IPS DF 4.7 (cell line): ENCODE data around the gene PAOX.
"Not testable (repeated sequence)": the region's sequence is repeated elsewhere in the genome, so short reads cannot be mapped to it uniquely, and the experiment has no call there.

Source experiments
- DNase-seq: peaks from one replicate; pipeline ENCODE4 v3.0.0-alpha.2; 2013; ENCODE audit warnings: low spot score; ENCODE audit errors: extremely low read depth

The PAOX gene

DNA sequence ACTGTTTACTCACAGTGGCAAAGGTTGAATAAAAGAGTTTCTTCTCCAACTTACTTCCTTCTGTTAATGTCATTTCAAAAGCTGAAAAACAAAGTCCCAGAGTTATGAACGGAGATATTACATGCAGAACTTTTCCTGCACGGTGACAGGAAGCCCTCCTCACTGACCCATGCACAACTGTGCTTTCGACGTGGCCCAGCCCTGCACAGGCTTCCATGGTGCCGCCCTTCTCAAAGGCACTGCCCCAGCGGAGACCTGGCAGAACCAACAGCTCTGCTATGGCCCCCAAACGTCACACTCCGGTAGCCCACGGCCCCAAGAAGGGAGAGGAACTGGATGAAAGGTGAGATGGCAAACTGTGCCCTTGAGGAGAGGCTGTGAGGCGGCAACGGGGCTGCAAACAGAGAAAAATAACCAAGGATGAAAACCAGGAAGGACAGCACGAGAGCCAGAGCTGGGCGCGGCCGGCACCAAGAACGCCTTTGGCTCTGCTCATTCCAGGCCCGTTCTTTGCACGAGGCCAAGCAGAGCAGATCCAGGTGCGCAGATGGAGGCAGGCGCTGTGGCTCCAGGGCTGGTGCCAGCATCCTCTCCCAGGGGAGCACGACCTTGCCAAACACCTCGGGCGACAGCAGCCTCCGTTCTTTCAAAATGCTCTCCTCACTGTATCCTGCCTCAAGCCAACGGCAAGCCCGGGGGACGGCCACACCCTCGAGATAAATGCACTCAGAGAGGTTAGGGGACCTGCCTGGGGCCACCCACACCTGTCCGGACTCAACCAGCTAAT is 14.2 kb upstream of the PAOX start:
- DNase-seq = no peak

DNA sequence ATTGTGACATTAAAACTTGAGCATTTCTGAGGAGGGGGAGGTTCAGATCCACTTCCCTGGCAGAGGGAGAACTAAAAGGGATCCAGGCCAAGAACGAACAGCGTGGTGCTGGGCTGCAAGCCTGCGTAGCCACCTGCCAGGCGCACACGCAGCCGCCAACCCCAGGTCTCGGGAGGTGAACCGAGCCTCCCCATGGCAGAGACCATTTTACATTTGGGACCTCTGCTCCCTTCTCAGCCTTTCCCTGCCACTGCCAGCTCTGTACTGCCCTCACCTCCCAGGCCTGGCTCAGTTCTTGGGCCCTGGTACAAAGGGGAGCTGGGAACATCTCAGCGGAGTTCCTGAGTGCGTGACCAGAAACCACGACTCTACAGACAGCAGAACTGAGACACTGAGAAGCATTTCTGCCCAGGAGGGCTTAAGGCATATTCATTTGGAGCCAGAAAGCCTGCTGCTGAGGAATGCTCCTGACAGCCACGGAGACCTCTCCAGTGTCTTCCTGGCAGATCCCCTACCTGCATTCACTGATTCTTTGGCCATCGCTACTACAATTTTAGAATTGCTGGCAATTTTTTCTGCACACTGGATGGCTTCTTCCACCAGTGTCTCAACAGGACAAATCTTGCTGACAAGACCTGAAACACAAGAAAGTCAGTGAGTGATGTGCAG is 13.5 kb upstream of the PAOX start:
- no peak for DNase-seq

DNA sequence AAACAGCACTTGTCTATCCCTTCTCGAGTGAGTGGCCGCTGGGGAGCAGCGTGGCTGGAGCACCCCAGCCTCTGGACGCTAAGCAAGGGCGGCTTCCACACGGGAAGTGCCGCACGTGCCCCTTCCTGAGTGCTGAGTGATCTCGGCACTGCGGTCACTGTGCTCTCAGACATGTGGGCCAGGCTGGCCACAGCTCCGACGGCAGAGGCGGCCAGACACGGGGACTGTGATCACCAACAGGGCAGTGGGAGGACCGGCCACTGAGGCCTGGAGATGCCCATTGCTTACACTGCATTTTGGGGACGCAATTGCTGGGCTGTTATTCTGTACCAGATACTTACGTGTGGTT is 13.0 kb upstream of the PAOX start:
- DNase-seq = no peak

DNA sequence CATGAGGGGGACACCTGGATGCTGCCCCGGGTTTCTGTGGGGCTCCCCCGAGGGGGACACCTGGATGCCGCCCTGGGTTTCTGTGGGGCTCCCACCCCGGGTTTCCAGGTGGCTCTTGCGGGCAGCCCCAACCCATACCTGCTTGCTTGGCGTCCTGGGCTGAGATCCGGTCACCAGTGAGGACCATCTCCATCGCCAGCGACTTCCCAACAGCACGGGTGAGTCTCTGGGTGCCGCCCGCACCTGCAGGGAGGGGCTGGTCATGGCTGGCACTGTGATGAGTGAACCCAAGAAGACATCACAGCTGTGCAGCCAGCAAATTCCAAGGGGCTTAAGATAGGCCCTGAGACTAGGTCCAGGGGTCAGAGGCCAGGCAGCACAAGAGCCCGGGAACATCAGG is 12.3 kb upstream of the PAOX start:
- DNase-seq = no peak

DNA sequence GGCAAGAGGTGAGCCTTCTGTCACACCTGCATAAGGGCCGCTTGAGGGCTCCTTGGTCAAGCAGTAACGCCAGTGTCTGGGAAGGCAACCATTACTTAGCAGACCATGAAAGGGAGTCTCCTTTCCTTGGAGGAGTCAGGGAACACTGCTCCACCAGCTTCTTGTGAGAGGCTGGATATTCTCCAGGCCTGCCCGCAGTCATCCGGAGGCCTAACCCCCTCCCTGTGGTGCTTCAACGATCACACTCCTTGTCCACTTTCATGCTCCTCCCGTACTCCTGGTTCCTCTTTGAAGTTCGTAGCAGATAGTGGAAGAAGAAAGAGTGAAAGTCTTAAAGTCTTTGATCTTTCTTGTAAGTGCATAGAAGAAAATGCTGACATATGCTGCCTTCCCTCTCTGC is 11.6 kb upstream of the PAOX start:
- not testable (repeated sequence) for DNase-seq

DNA sequence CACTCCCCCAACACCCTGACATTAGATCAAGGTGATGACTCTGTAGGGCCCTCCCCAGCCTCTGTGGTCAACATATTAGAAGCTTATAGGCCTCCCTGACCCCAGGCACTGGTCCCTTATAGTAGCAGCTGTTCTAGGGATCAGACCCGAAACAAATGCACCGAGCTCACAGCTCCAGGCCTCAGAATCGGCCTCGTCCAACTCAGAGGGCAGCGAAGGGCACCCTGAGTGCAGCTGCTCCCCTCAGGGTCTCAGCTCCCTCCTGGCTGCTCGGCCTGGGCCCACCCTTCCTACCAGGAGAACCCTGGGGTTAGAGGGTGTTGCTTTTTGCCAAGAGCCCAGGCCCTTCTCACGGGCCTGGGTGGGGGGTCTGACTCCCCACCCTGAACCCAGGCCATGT is 10.9 kb upstream of the PAOX start:
- DNase-seq = no peak

DNA sequence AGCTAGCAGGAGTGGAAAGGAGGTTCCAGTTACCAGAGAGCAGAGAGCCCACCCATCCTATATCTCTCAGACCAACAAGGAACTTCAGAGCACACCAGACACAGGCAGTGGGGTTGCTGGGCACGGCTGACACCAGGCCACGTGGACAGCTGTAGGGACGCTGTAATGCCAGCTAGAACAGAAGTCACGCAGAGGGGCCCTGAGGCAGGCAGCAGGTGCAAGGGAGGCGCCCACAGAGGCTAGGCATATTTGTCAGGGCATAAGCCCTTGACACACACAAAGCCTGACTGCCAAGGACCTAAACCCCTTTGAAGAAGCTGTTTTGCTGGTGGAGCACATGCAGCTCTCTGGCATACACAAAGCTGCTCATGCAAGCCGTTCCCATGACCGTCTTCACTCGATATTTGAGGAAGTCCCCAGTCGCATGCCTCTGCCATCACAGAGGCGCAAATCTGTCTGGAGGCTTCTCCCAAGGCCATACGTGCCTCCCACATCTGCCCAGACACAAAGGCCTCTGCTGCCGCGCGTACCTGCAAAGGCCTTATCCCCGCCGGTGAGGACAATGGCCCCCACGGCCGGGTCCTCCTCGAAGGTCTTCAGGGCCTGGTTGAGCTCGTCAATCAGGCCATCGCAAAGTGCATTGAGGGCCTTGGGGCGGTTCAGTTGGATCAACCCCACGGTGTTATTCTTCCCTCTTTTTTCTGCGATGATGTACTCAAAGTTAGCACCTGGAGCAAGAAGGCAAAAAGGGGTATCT is 8.9 kb upstream of the PAOX start:
- DNase-seq = no peak

DNA sequence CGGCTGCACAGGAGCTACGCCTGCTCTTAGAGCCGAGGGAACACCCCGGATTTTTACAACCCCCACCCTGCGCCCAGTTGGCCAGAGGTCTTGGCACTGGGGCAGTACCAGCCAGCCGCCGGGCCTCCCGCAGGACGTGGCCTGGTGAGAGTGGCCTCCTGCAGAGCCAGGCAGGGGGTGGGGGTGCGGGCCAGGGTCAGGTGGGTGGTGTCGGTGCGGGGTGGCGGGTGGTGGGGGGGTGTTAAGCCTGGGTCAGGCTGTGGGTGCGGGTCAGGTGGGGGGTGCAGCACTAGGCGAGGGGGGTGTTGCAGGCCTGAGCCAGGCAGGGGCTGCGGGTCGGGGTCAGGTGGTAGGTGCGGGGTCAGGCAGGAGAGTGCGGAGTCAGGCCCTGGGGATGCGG is 6.6 kb upstream of the PAOX start:
- DNase-seq = no peak

DNA sequence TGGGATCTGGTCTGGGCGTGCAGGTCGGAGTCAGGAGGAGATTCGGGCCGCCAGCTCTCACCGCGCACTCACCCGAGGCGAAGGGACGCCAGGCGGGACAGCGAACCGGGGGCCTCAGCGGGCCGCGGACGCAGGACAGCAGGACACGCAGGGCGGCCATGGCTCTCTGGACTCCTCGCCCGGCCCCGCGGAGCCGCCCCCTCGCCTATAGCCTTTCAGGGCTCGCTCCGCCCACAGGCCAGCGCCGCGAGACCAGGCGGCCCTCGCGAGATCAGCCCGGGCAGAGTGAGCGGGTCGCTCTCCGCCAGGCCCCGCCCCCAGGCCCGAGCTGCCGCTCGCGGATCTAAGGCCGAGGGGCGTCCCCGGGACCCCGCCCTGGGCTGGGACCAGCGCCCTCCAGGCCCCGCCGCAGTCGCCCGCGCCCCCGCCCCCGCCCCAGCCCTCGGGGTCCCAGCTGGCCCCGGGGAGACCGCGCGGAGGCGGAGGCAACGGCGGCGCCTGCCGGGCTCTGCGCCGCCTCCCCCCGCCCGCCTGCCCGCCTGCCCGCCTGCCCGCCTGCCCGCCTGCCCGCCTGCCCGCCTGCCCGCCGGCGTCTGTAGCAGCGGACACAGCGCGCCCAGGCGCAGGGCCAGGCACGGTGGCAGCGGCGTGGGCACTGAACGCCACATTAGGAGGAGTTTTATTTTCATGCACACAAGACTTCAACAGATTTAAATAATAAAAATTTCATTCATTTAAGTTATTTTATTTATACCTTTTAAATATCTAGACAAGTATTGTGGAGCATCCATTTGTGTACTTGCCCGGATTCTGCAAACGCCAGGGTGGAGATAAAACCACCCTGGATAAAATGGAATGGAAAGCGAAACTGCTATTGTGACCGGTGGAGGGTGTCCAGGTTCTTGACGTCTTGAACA is 5.6 kb upstream of the PAOX start, which contains the start of gene ECHS1:
Gene ECHS1, minus strand, starts transcription at position 181 of the 917 bp plus-strand sequence. Its CDS starts 21 bp downstream, at position 160.
- DNase-seq = no peak

DNA sequence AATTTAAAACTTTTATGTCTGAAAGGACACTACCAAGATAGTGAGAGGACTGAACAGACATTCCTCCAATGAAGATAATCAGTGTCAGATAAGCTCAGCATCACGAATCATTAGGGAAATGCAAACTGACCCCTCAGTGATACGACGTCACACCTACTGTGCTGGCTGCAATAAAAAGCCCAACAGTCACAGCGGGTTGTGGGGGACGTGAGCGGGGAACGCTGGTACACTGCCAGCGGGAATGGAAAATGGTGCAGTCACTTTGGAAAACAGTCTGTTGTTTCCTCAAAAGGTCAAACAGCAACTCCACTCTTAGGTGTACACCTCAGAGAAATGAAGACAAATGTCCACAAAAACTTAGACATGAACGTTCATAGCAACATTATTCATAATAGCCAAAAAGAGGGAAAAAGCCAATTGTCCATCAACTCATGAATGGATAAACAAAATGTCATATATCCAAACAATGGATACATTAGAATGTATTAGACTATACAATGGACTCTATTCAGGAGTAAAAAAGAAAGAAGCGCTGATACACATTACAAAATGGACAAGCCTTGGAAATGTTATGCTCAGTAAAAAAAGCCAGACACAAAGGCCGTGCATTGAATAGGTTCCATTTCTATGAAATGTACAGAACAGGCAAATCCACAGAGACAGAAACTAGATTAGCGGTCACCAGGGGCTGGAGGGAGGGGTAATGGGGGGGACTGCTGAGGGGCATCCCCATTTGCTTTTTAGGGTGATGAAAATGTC is 3.5 kb upstream of the PAOX start:
- no peak for DNase-seq

DNA sequence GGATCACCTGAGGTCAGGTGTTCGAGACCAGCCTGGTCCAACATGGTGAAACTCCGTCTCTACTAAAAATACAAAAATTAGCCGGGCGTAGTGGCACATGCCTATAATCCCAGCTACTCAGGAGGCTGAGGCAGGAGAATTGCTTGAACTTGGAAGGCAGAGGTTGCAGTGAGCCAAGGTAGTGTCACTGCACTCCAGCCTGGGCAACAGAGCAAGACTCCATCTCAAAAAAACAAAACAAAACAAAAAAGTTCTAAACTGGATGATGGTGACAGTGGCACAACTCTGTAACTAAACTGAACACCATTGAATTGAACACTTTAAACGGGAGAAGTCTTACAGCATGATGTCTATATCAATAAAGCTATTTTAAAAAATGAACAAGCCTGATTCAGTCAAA is 2.9 kb upstream of the PAOX start:
- not testable (repeated sequence) for DNase-seq

DNA sequence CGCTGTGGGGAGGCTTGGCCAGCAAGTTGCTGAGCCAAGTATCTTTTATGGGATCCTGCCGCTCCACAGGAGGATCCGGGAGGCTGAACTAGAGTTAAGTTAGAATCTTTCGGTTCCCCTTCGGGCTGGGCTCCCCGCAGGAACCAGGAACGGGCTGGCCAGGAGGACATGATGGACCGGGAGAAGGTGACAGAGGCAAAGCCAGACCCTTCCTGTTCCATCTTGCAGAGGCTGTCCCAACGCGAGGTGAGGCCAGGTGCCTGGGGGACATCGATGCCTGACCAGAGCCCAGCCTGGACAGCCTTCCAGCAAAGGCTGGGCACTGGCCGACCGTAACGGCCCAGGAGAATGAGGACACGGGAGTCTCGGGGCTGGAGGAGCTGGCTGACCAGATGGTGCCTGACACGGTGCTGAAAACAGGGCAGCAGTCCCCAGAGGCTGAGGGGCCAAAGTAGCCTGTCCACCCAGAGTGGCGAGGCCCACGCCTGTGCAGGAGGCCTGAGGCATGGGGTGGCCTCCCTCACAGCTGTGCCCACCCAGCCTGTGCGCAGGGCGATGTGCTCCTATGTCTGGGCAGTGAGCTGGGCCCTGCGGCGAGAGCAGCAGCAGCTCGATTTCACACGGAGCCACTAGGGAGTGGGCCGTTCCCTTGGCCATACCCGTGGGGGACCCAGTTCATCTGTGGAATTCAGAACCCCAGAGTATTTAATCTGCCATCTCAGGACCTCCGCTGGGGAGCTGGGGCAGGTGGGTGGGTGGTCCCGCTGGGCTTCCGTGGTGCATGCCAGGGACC is 1.8 kb upstream of the PAOX start:
- no peak for DNase-seq

DNA sequence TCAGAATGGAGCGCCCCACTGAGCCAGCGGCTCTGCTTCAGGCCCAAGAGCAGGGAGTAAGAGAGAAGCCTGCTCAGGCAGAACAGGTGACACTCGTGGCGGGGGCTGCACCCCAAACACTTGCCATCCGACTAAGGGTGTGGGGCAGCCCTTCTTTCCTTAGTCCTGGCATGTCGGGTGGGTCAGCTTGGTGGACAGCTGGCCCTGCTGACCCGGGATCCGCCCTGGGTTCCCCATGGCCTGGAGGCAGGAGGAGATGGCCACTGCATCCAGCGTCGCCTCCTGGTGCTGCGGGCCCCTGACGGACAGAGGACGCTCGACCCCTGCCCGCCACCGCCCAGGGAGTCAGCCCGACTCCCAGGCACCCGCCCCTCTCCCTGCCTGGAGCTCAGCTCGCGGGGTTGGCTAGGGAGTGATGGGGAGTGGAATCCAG is 1.2 kb upstream of the PAOX start:
- DNase-seq = no peak

DNA sequence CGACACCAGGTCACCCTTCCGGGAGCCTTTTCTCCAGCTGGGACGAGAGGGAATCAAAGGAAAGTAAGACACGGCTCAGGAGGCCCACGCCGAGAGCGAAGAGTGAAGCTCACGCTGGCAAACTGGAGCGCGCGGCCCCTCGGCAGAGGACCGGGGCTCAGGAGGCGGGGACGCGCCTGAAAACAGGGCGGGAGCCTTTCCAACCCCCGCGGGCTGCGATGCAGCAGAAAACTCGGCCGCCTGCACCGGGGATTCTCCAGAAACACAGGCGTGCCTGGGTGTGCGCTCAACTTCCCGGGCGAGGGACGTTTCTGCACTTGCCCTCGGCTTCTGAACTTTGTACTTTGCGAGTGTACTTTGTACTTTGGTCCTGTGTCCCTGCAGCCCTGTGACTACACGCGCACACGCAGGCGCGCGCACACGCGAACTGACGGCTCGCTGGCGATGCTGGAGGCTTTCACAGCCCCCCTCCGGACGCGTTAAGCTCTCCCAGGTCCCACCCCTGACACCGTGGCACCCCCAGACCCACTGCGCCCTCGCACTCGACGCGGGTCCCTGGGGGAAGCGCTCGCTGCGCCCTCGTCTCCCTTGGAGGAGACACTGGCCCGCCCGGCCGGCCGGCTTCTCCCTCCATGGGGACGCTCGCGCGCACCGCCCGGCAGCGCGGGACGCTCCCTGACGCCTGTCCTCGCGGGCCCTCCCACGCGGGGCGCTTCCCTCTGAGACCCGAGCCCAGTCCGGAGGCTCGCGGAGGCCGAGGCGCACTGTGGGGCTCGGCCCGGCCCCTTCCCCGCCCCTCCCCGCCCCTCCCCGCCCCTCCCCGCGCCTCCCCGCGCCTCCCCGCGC is 588 bp upstream of the PAOX start:
- DNase-seq = no peak

DNA sequence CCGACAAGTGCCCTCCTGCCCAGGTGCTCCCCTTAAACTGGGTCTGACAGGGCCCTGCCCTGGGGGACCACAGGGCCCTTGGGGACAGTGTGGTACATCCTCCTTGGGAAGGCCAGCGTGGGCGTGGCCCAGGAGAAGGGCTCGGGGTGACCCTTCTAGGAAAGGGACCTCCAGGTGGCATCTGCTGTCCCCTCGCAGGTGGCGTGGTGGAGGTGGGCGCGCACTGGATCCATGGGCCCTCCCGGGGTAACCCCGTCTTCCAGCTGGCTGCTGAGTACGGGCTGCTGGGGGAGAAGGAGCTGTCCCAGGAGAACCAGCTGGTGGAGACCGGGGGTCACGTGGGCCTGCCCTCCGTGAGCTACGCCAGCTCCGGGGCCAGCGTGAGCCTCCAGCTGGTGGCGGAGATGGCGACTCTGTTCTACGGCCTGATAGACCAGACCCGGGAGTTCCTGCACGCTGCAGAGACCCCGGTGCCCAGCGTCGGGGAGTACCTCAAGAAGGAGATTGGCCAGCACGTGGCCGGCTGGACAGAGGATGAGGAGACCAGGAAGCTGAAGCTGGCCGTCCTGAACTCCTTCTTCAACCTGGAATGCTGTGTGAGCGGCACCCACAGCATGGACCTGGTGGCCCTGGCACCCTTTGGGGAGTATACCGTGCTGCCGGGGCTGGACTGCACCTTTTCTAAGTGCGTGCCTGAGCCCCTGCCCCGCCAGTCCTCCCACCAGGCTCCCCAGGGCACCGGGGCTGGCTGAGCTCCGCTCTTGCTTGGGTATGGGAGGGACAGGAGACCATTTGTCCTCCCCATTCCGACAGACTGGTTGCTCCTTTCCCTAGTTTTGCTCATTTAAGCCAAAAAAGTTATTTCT is 972 bp downstream of the PAOX start:
- no peak for DNase-seq

DNA sequence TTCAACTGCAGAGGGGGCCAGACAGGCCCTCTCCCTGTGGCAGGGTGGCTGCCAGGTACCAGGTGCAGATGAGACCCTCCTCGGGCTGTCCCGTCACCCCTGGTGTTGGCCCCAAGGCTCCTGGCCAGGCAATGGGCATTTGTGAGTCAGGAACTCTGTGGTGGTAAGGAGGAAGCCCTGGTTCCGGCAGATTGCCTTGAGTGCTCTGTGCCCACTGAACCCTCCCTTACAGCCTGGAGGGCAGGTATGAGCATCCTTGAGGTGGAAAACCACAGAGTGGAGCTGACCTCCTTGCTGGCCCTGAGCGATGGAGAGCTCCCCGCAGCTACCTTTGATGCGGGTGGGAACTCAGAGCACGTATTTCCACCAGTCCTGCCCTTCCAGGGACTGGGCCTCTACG is 2.0 kb downstream of the PAOX start:
- DNase-seq = no peak

DNA sequence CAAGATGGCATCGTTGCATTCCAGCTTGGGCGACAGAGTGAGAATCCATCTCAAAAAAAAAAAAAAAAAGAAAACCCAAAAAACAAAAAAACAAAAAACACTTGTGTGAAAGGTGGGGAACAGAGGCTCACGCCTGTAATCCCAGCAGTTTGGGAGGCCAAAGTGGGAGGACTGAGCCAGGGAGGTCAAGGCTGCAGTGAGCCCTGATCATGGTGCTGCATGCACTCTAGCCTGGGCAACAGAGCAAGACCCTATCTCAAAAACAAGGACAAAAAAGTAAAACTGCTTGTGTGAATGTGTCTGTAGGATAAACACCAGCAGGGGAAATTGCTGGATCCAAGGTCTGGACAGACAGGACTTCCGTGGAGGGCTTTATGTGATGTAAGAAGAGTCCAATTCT is 4.5 kb downstream of the PAOX start:
- no peak for DNase-seq

DNA sequence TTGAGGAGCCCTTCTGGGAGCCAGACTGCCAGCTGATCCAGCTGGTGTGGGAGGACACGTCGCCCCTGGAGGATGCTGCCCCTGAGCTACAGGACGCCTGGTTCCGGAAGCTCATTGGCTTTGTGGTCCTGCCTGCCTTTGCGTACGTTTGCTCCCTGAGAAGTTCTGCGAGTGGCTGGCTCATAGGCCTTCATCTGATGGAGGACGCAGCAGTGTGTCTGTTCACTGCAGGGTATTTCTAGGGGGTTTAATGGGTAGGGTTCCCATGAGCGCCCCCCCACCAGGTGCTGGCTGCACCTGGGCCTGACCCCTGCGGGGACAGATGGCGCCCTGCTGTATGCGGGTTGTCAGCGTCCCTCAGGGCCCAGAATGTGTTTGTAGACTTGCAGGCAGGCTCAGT is 5.0 kb downstream of the PAOX start:
- no peak for DNase-seq
